PC-9 (cell line): ENCODE data around the gene PRRT1B.

Source experiments
- EZH2 ChIP-seq: fragments of 200-600 bp; sonication (generic); IDR thresholded peaks from 2 replicates; pipeline ENCODE4 v1.8.0; 2017; ENCODE audit warnings: antibody characterized with exemption, low read depth
- TF ChIP-seq, protein P1 (sequence below): fragments of 200-600 bp; sonication (generic); conservative IDR thresholded peaks from 2 replicates; pipeline ENCODE4 v1.6.1; 2017; ENCODE audit warnings: mixed run types, antibody characterized with exemption, mild to moderate bottlenecking, moderate library complexity

DNA sequence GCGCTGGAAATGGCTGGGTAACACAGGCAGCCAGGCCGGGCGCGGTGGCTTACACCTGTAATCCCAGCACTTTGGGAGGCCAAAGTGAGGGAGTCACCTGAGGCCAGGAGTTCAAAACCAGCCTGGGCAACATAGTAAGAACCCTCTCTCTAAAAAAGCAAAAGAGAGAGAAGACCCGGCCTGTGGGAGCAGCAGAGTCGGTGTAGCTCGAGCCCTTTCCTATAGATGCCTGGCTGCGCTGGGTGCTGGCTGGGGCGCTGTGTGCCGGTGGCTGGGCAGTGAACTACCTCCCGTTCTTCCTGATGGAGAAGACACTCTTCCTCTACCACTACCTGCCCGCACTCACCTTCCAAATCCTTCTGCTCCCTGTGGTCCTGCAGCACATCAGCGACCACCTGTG is 23.5 kb upstream of the PRRT1B start:
- TF ChIP-seq, protein P1, sequence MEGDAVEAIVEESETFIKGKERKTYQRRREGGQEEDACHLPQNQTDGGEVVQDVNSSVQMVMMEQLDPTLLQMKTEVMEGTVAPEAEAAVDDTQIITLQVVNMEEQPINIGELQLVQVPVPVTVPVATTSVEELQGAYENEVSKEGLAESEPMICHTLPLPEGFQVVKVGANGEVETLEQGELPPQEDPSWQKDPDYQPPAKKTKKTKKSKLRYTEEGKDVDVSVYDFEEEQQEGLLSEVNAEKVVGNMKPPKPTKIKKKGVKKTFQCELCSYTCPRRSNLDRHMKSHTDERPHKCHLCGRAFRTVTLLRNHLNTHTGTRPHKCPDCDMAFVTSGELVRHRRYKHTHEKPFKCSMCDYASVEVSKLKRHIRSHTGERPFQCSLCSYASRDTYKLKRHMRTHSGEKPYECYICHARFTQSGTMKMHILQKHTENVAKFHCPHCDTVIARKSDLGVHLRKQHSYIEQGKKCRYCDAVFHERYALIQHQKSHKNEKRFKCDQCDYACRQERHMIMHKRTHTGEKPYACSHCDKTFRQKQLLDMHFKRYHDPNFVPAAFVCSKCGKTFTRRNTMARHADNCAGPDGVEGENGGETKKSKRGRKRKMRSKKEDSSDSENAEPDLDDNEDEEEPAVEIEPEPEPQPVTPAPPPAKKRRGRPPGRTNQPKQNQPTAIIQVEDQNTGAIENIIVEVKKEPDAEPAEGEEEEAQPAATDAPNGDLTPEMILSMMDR, result no peak
- no peak for TF ChIP-seq EZH2
